WTC11 (cell line): ENCODE data around the gene KLHL29. TPM values are rescaled to one million over a fixed set of nuclear protein-coding genes. Genes with fewer than 3 reads are reported as not detected.

Experiments
- ATAC-seq: fragments of 200-7000 bp; cut with Tn5 transposase; 2 replicates; pipeline ENCODE4 v1.10.0; 2021; ENCODE audit warnings: mild to moderate bottlenecking, moderate library complexity
- CTCF ChIA-PET: fragments of 300-600 bp; sonication (Branson Sonifier 250); formaldehyde crosslinking; loops from one replicate; lab custom pipeline; 2021; ENCODE audit warnings: antibody characterized with exemption; lab: Charles Lee
- POLR2A ChIA-PET: fragments of 350-600 bp; sonication (Branson Sonifier 250); formaldehyde crosslinking; loops from one replicate; lab custom pipeline; 2021; ENCODE audit warnings: antibody characterized with exemption; lab: Charles Lee
- DNase-seq: peaks from one replicate; pipeline ENCODE4 v3.0.0; 2021; ENCODE audit warnings: low spot score
- H3K27ac Mint-ChIP-seq: 2 replicates; pipeline ENCODE4 v1.8.0; 2021; ENCODE audit warnings: mixed read lengths
- H3K27me3 Mint-ChIP-seq: 2 replicates; pipeline ENCODE4 v1.8.0; 2021; ENCODE audit warnings: low read depth, mild to moderate bottlenecking, moderate library complexity, mixed read lengths
- H3K36me3 Mint-ChIP-seq: 2 replicates; pipeline ENCODE4 v1.8.0; 2021; ENCODE audit warnings: mixed read lengths
- H3K4me1 Mint-ChIP-seq: 2 replicates; pipeline ENCODE4 v1.8.0; 2022; ENCODE audit warnings: mixed read lengths
- H3K4me3 Mint-ChIP-seq: 2 replicates; pipeline ENCODE4 v1.8.0; 2021; ENCODE audit warnings: mild to moderate bottlenecking, moderate library complexity, mixed read lengths
- H3K9me3 Mint-ChIP-seq: 2 replicates; pipeline ENCODE4 v1.8.0; 2021; ENCODE audit warnings: mixed read lengths
- ATF1 ChIP-seq: sonication (generic); formaldehyde crosslinking; IDR thresholded peaks from 2 replicates; pipeline ENCODE4 v1.8.1; 2023; ENCODE audit warnings: mild to moderate bottlenecking, moderate library complexity, missing genetic modification reagents
- ELF4 ChIP-seq: sonication (generic); formaldehyde crosslinking; IDR thresholded peaks from 2 replicates; pipeline ENCODE4 v1.8.1; 2022; ENCODE audit warnings: low read depth, mild to moderate bottlenecking, moderate library complexity, missing genetic modification reagents
- EMX1 ChIP-seq: fragments of 250-450 bp; sonication (Bioruptor Pico); IDR thresholded peaks from 2 replicates; pipeline ENCODE4 v1.8.0; 2021; ENCODE audit warnings: mild to moderate bottlenecking
- GTF2I ChIP-seq: fragments of 250-450 bp; sonication (Bioruptor Pico); conservative IDR thresholded peaks from 2 replicates; pipeline ENCODE4 v1.4.0; 2021; ENCODE audit warnings: mild to moderate bottlenecking
- NFATC4 ChIP-seq: fragments of 250-450 bp; sonication (Bioruptor Pico); IDR thresholded peaks from 2 replicates; pipeline ENCODE4 v1.9.0; 2021; ENCODE audit warnings: mild to moderate bottlenecking
- RORB ChIP-seq: fragments of 250-450 bp; sonication (Bioruptor Pico); IDR thresholded peaks from 2 replicates; pipeline ENCODE4 v1.9.0; 2021; ENCODE audit warnings: mild to moderate bottlenecking
- SMAD3 ChIP-seq: sonication (generic); formaldehyde crosslinking; IDR thresholded peaks from 2 replicates; pipeline ENCODE4 v1.8.0; 2022; ENCODE audit warnings: missing genetic modification reagents, mild to moderate bottlenecking, borderline replicate concordance
- TEAD1 ChIP-seq: sonication (generic); formaldehyde crosslinking; IDR thresholded peaks from 2 replicates; pipeline ENCODE4 v1.8.0; 2022; ENCODE audit warnings: mild to moderate bottlenecking, missing genetic modification reagents
- TEAD4 ChIP-seq: sonication (generic); formaldehyde crosslinking; IDR thresholded peaks from 2 replicates; pipeline ENCODE4 v1.8.0; 2022; ENCODE audit warnings: mild to moderate bottlenecking, missing genetic modification reagents
- ZNF138 ChIP-seq: sonication (generic); formaldehyde crosslinking; conservative IDR thresholded peaks from 2 replicates; pipeline ENCODE4 v1.8.1; 2022; ENCODE audit warnings: mild to moderate bottlenecking, moderate library complexity, missing genetic modification reagents
- ZNF232 ChIP-seq: sonication (generic); formaldehyde crosslinking; IDR thresholded peaks from 2 replicates; pipeline ENCODE4 v1.8.0; 2022; ENCODE audit warnings: mild to moderate bottlenecking, missing genetic modification reagents
- ZNF425 ChIP-seq: fragments of 250-450 bp; sonication (Bioruptor Pico); conservative IDR thresholded peaks from 2 replicates; pipeline ENCODE4 v1.9.0; 2021; ENCODE audit warnings: mild to moderate bottlenecking
- total RNA-seq: library from RNA; stranded (reverse); gene quantifications from 3 replicates; pipeline ENCODE4 v1.2.3, GENCODE V29; 2021
- TF ChIP-seq, protein P1 (sequence below): sonication (generic); formaldehyde crosslinking; IDR thresholded peaks from 2 replicates; pipeline ENCODE4 v1.8.1; 2023; ENCODE audit warnings: mild to moderate bottlenecking, missing genetic modification reagents, moderate library complexity
- TF ChIP-seq, protein P2 (sequence below): sonication (generic); formaldehyde crosslinking; IDR thresholded peaks from 2 replicates; pipeline ENCODE4 v1.8.0; 2022; ENCODE audit warnings: missing genetic modification reagents
- TF ChIP-seq, protein P3 (sequence below): fragments of 250-450 bp; sonication (Bioruptor Pico); IDR thresholded peaks from 2 replicates; pipeline ENCODE4 v1.9.0; 2021; ENCODE audit warnings: mild to moderate bottlenecking
- TF ChIP-seq, protein P4 (sequence below): sonication (generic); formaldehyde crosslinking; IDR thresholded peaks from 2 replicates; pipeline ENCODE4 v1.8.1; 2022; ENCODE audit warnings: low read depth, mild to moderate bottlenecking, moderate library complexity, missing genetic modification reagents, borderline replicate concordance
- TF ChIP-seq, protein P5 (sequence below): sonication (generic); formaldehyde crosslinking; IDR thresholded peaks from 2 replicates; pipeline ENCODE4 v1.8.0; 2022; ENCODE audit warnings: mild to moderate bottlenecking, missing genetic modification reagents
- TF ChIP-seq, protein P6 (sequence below): sonication (generic); formaldehyde crosslinking; IDR thresholded peaks from 2 replicates; pipeline ENCODE4 v1.8.0; 2022; ENCODE audit warnings: mild to moderate bottlenecking, missing genetic modification reagents

Gene KLHL29
- total RNA-seq, 1 experiment from 2014 or later, result 7.1 TPM

- no peak for DNase-seq
- H3K27ac Mint-ChIP-seq, result no peak overlapping the region
- no peak for ATAC-seq
- TF ChIP-seq, protein P1, sequence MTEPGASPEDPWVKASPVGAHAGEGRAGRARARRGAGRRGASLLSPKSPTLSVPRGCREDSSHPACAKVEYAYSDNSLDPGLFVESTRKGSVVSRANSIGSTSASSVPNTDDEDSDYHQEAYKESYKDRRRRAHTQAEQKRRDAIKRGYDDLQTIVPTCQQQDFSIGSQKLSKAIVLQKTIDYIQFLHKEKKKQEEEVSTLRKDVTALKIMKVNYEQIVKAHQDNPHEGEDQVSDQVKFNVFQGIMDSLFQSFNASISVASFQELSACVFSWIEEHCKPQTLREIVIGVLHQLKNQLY (CRISPR knock-in tag), result no peak
- TF ChIP-seq, protein P2, sequence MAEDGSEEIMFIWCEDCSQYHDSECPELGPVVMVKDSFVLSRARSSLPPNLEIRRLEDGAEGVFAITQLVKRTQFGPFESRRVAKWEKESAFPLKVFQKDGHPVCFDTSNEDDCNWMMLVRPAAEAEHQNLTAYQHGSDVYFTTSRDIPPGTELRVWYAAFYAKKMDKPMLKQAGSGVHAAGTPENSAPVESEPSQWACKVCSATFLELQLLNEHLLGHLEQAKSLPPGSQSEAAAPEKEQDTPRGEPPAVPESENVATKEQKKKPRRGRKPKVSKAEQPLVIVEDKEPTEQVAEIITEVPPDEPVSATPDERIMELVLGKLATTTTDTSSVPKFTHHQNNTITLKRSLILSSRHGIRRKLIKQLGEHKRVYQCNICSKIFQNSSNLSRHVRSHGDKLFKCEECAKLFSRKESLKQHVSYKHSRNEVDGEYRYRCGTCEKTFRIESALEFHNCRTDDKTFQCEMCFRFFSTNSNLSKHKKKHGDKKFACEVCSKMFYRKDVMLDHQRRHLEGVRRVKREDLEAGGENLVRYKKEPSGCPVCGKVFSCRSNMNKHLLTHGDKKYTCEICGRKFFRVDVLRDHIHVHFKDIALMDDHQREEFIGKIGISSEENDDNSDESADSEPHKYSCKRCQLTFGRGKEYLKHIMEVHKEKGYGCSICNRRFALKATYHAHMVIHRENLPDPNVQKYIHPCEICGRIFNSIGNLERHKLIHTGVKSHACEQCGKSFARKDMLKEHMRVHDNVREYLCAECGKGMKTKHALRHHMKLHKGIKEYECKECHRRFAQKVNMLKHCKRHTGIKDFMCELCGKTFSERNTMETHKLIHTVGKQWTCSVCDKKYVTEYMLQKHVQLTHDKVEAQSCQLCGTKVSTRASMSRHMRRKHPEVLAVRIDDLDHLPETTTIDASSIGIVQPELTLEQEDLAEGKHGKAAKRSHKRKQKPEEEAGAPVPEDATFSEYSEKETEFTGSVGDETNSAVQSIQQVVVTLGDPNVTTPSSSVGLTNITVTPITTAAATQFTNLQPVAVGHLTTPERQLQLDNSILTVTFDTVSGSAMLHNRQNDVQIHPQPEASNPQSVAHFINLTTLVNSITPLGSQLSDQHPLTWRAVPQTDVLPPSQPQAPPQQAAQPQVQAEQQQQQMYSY, result no peak
- TF ChIP-seq, protein P3, sequence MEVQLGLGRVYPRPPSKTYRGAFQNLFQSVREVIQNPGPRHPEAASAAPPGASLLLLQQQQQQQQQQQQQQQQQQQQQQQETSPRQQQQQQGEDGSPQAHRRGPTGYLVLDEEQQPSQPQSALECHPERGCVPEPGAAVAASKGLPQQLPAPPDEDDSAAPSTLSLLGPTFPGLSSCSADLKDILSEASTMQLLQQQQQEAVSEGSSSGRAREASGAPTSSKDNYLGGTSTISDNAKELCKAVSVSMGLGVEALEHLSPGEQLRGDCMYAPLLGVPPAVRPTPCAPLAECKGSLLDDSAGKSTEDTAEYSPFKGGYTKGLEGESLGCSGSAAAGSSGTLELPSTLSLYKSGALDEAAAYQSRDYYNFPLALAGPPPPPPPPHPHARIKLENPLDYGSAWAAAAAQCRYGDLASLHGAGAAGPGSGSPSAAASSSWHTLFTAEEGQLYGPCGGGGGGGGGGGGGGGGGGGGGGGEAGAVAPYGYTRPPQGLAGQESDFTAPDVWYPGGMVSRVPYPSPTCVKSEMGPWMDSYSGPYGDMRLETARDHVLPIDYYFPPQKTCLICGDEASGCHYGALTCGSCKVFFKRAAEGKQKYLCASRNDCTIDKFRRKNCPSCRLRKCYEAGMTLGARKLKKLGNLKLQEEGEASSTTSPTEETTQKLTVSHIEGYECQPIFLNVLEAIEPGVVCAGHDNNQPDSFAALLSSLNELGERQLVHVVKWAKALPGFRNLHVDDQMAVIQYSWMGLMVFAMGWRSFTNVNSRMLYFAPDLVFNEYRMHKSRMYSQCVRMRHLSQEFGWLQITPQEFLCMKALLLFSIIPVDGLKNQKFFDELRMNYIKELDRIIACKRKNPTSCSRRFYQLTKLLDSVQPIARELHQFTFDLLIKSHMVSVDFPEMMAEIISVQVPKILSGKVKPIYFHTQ (CRISPR knock-in tag), result no peak
- TF ChIP-seq ELF4 (CRISPR knock-in tag) (no peak), TEAD1 (CRISPR knock-in tag) (no peak), ATF1 (CRISPR knock-in tag) (no peak), ZNF138 (CRISPR knock-in tag) (no peak)
- H3K36me3 Mint-ChIP-seq, result no peaks in the 10 kb centered on the region
- peaks cover 22% of the 10 kb centered on the region for H3K4me1 Mint-ChIP-seq
- no peaks in the 10 kb centered on the region for H3K9me3 Mint-ChIP-seq
- no peak overlapping the region for H3K4me3 Mint-ChIP-seq
- H3K27me3 Mint-ChIP-seq, result no peaks in the 10 kb centered on the region
- ChIA-PET POLR2A (no interaction called here), CTCF (no interaction called here)
Observed at GRCh38 chr2:23545811-23546210, 160.8 kb downstream of the KLHL29 start.

- H3K4me3 Mint-ChIP-seq, result no peak overlapping the region
- CTCF ChIA-PET, result interaction anchor here (0.6 to 1.1 kb wide), 2 partner anchors 42 to 71 kb away, joined by 3 to 4 read pairs; no protein-coding TSS in a partner anchor
- no peaks in the 10 kb centered on the region for H3K9me3 Mint-ChIP-seq
Observed at GRCh38 chr2:23546913-23547312, 161.9 kb downstream of the KLHL29 start.

More at GRCh38 chr2:23546913-23547312, 161.9 kb downstream of the KLHL29 start:
- Mint-ChIP-seq H3K27ac (no peak overlapping the region), H3K4me1 (peaks cover 25% of the 10 kb centered on the region), H3K36me3 (no peaks in the 10 kb centered on the region), H3K27me3 (no peaks in the 10 kb centered on the region)
- TF ChIP-seq, protein P4, sequence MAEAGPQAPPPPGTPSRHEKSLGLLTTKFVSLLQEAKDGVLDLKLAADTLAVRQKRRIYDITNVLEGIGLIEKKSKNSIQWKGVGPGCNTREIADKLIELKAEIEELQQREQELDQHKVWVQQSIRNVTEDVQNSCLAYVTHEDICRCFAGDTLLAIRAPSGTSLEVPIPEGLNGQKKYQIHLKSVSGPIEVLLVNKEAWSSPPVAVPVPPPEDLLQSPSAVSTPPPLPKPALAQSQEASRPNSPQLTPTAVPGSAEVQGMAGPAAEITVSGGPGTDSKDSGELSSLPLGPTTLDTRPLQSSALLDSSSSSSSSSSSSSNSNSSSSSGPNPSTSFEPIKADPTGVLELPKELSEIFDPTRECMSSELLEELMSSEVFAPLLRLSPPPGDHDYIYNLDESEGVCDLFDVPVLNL, result no peak
- TF ChIP-seq, protein P5, sequence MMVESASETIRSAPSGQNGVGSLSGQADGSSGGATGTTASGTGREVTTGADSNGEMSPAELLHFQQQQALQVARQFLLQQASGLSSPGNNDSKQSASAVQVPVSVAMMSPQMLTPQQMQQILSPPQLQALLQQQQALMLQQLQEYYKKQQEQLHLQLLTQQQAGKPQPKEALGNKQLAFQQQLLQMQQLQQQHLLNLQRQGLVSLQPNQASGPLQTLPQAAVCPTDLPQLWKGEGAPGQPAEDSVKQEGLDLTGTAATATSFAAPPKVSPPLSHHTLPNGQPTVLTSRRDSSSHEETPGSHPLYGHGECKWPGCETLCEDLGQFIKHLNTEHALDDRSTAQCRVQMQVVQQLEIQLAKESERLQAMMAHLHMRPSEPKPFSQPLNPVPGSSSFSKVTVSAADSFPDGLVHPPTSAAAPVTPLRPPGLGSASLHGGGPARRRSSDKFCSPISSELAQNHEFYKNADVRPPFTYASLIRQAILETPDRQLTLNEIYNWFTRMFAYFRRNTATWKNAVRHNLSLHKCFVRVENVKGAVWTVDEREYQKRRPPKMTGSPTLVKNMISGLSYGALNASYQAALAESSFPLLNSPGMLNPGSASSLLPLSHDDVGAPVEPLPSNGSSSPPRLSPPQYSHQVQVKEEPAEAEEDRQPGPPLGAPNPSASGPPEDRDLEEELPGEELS (CRISPR knock-in tag), result no peak
- no peak for TF ChIP-seq TEAD4
- no peak for TF ChIP-seq ZNF425 (CRISPR knock-in tag)
- TF ChIP-seq SMAD3 (CRISPR knock-in tag), result no peak
- TF ChIP-seq GTF2I (CRISPR knock-in tag), result no peak
- no peak for TF ChIP-seq ZNF232
- TF ChIP-seq EMX1 (CRISPR knock-in tag), result no peak
- no peak for TF ChIP-seq NFATC4 (CRISPR knock-in tag)
- TF ChIP-seq RORB (CRISPR knock-in tag), result no peak
- TF ChIP-seq, protein P6, sequence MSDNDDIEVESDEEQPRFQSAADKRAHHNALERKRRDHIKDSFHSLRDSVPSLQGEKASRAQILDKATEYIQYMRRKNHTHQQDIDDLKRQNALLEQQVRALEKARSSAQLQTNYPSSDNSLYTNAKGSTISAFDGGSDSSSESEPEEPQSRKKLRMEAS (CRISPR knock-in tag), result no peak
- ATAC-seq (no peak), DNase-seq (no peak)
- POLR2A ChIA-PET, result no interaction called here
